ENCODE data around the gene GLUL. TPM values are rescaled to one million over a fixed set of nuclear protein-coding genes. Genes with fewer than 3 reads are reported as not detected.

Gene GLUL
- total RNA-seq, 1 donor from 2014 or later, result 1,362 TPM

DNA sequence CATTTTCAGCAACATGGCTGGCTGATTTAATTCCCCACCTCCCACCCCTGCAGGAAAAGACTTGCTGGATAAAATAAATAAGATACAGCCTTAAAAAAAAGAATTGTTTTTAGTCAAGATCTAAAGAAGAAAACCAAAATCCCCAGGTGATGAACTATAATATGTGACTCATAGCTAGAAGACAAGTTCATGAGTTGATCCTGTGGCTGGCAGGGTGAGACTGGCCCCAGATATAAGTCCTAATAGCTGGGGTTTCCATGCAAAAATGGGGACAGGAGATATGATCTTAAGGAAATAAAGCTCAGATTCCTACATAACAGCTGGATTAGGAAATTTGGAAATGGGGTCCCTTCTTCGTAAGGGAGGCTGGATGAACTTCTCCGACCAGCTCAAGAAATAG, 36.5 kb upstream of the GLUL start:
- no peak for TF ChIP-seq CTCF (IDR thresholded peaks at IDR 0.05)
- DNase-seq (no peak), ATAC-seq (no peak)
- no peaks in the 10 kb centered on the region for H3K27me3 ChIP-seq (ENCODE audit: low read depth)
- H3K27ac ChIP-seq, result no peak overlapping the region
- H3K4me1 ChIP-seq, result no peaks in the 10 kb centered on the region
- H3K9me3 ChIP-seq, result no peaks in the 10 kb centered on the region
- H3K36me3 ChIP-seq, result no peaks in the 10 kb centered on the region
- no peak overlapping the region for H3K4me3 ChIP-seq
- intact Hi-C loops (cut with DNase I), result no loop called here

DNA sequence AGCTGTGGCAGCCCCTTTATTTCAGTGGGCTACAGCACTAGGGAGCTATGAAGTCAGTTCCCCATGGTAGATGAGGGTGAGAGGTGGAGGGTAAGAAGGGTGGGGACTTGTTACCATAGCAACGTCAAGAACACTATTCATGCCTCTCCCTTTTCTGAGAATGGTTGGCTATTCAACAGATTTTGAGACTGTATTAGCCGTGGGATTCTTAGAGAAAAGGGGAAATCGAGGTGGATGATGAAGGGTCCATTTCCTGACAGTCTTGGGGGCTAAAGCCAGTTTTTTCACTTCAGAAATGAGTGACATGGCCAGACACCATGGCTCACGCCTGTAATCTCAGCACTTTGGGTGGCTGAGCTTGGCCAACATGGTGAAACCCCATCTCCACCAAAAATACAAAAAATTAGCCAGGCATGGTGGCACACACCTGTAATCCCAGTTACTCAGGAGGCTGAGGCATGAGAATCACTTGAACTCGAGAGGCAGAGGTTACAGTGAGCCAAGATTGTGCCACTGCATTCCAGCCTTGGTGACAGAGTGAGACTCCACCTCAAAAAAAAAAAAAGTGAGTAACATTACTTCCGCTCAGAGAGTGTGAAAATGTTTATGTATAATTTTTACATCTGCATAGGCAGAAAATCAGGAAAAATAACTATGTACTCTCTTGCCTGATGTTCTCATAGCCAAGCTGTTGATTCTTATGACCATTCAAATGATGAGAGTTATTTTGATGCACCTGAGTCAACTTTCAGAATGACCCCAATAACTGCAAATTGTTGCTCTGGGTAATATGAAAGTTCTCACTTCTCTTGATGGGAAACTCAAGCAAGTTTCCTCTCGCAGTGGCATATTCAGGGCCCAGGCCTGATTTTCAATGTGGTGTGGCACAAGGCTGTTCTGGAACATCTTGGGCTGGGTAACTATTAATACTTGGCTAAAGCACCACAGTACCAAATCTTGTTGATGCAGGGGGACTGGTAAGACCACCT, 35.1 kb upstream of the GLUL start:
- H3K9me3 ChIP-seq, result no peaks in the 10 kb centered on the region
- H3K27ac ChIP-seq, result no peak overlapping the region
- H3K4me3 ChIP-seq, result no peak overlapping the region
- intact Hi-C loops (cut with DNase I), result no loop called here
- DNase-seq, result no peak
- no peaks in the 10 kb centered on the region for H3K36me3 ChIP-seq
- H3K27me3 ChIP-seq (ENCODE audit: low read depth), result no peaks in the 10 kb centered on the region
- no peak for TF ChIP-seq CTCF (IDR thresholded peaks at IDR 0.05)
- H3K4me1 ChIP-seq, result no peaks in the 10 kb centered on the region
- ATAC-seq, result peak in 1 of 2 donors; percentile 77

DNA sequence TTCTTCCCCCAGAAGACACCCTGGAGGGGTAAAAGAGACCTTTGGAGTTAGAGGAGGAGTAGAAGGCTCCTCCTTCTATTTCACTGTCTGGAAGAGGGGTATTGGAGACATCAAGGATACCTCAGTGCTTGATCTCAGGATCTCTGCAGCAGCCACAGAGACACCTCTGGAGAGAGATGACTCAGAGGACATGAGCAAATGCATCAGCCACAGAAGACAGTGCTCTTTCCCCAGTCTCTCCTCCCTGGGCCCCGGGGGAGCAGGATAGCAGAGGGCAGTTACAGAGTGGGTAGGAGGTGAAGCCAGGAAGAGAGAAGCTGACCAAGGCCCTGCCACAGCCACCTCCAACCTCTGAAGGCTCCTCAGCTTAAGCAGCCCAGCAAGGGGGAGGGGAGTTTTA, 24.2 kb upstream of the GLUL start:
- H3K36me3 ChIP-seq, result no peaks in the 10 kb centered on the region
- no peaks in the 10 kb centered on the region for H3K4me1 ChIP-seq
- no peaks in the 10 kb centered on the region for H3K9me3 ChIP-seq
- H3K27me3 ChIP-seq (ENCODE audit: low read depth), result no peaks in the 10 kb centered on the region
- no peak for DNase-seq
- H3K4me3 ChIP-seq, result no peak overlapping the region
- no peak overlapping the region for H3K27ac ChIP-seq
- no peak for TF ChIP-seq CTCF (IDR thresholded peaks at IDR 0.05)
- no peak for ATAC-seq
- intact Hi-C loops (cut with DNase I), result no loop called here

- Histone ChIP-seq H3K36me3 (no peaks in the 10 kb centered on the region), H3K4me1 (no peaks in the 10 kb centered on the region), H3K27ac (no peak overlapping the region), H3K27me3 (ENCODE audit: low read depth) (no peaks in the 10 kb centered on the region), H3K4me3 (no peak overlapping the region), H3K9me3 (no peaks in the 10 kb centered on the region)
- ATAC-seq (no peak), DNase-seq (no peak)
- TF ChIP-seq CTCF (IDR thresholded peaks at IDR 0.05), result no peak
- intact Hi-C loops (cut with DNase I), result no loop called here
Observed at GRCh38 chr1:182413969-182414368, 22.4 kb upstream of the GLUL start.

DNA sequence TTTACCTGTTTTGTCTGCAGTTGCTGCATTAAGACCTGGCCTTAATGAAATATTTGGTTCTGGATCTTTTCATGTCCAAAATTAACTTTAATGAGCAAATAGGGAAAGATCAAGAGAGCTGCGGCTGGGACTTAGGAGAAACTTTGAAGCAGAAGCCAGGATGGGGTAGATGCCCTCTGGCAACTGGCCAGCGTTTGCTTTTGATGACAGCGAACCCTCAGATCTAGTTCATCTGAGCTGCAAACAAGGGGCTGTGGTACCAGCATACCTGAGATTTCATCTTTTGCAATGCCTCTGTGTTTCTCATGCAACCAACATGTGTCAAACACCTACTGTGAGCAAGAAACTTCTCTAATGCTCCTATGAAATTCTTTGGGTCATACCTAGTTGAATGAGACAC, 21.9 kb upstream of the GLUL start:
- H3K9me3 ChIP-seq, result no peaks in the 10 kb centered on the region
- intact Hi-C loops (cut with DNase I), result no loop called here
- H3K4me1 ChIP-seq, result no peaks in the 10 kb centered on the region
- no peak overlapping the region for H3K27ac ChIP-seq
- no peaks in the 10 kb centered on the region for H3K36me3 ChIP-seq
- no peak for DNase-seq
- no peak overlapping the region for H3K4me3 ChIP-seq
- H3K27me3 ChIP-seq (ENCODE audit: low read depth), result no peaks in the 10 kb centered on the region
- no peak for TF ChIP-seq CTCF (IDR thresholded peaks at IDR 0.05)
- no peak for ATAC-seq

Data from lower lobe of right lung (tissue), 2 donors.